Head of caudate nucleus (tissue), 42 donors: ENCODE results near the gene SLX9.

Experiments
- DNase-seq, 42 donors: peaks; one replicate each; pipeline versions ENCODE4 v3.0.0 to v3.0.0-alpha.2; 2020 to 2021; ENCODE audit warnings: mixed read lengths in 7 of 42
- intact Hi-C: fragments of 100-400 bp; cut with DNase I; formaldehyde crosslinking; loops from one replicate; pipeline ENCODE4 v1.15.0; 2022

Gene SLX9

DNA sequence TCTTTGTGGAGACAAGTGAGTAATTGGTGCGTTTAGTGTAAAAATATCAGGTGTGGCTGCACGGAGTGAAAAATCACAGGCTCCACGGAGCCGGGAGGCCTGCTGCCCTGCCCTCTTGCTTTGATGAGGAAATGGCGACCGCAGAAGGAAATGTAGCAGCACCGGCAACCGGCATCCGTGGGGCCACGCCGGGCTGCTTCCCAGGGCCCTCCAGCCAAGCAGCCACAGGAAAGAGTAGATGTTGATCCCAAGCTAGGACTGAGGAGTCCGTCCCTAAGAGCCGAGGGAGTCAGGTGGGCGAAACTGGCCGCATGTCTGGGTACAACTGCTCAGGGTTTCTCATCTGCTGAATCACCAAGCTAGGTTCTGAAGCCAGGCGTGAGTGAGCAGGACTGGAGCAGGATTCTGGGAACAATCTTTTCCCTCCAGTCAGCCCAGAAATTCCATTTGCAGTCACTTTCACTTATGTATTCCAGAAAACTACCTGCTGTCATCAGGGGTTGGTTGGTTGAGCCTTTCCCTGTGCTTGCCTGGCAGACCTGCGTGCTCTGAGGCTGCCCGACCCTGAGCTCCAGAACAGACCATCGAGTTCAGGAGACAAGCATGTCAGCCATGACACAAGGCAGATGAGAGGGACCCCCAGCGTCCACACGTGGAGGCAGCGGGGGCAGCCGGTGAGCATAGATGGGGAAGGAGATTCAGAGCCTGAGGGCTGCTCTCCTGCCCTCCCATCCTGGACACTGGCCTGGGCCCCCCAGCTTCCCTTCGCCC lies 13.3 kb upstream of the SLX9 start:
- intact Hi-C loops: loop anchor here (10.0 kb wide), 1 partner anchor 52 kb away; the partner anchor contains the start of gene PTTG1IP
- DNase-seq: no peak

DNA sequence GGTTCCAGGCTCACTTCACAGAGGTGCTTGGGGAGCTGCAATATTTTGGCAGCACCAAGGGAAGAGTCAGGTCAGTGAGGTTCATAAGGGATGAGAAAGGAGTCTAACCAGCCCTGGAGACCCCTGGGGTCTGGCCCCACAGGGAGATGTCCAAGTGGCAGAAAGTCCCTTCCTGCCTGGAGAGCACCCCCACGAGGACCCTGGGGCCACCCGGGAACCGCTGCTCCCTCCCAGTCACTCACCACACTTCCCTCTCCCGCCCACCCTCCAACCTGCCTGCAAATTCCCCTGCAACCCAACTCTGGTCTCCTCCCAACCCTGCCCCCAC lies 12.6 kb upstream of the SLX9 start:
- intact Hi-C loops: loop anchor here (10.0 kb wide), 1 partner anchor 52 kb away; the partner anchor contains the start of gene PTTG1IP
- peak in 1 of 42 donors; percentile 70 for DNase-seq

DNA sequence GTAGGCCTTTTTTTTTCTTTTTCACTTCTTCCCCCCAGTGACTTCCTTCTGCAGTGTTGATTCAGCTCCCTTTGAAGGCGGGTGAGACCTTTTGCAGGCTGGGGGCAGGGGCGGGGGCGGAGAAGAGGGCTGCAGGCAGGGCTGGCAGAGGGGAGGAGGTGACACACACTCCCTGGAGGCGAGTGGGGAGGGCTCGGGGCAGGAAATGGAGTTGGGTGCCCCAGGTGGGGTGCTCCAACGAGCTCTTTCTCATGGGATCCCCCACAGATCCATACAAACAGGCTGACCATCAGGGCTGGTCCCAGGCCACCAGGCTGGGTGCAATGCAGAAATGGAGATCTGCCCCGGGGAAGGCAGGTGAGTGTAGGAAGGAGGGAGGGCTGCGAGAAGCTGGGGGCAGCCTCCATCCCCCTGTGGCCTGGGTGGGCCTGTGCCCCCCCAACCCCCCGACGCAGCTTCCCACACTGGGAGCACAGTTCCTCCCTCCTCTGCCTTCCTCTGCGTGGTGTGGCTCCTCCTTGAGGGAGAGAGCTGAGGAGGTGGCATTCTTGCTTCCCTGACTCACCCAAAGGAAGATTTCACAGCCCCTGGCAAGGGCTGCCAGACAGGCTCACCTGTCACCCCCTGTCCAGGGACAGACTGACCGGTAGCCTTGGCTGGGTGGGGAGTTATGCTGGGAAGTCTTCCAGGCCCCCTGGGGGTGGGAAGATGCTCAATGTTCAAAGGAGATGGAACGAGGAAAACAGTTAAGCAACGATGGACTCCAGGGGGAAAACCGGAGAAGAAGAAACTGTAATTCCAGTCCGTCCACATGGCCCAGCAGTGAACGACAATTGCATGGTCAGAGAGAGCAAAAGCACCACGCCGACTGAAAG lies 12.0 kb upstream of the SLX9 start:
- DNase-seq: peak in 39 of 42 donors; percentile 44 to 90 (median 69)
- intact Hi-C loops: loop anchor here (10.0 kb wide), 1 partner anchor 53 kb away; the partner anchor contains the start of gene PTTG1IP

DNA sequence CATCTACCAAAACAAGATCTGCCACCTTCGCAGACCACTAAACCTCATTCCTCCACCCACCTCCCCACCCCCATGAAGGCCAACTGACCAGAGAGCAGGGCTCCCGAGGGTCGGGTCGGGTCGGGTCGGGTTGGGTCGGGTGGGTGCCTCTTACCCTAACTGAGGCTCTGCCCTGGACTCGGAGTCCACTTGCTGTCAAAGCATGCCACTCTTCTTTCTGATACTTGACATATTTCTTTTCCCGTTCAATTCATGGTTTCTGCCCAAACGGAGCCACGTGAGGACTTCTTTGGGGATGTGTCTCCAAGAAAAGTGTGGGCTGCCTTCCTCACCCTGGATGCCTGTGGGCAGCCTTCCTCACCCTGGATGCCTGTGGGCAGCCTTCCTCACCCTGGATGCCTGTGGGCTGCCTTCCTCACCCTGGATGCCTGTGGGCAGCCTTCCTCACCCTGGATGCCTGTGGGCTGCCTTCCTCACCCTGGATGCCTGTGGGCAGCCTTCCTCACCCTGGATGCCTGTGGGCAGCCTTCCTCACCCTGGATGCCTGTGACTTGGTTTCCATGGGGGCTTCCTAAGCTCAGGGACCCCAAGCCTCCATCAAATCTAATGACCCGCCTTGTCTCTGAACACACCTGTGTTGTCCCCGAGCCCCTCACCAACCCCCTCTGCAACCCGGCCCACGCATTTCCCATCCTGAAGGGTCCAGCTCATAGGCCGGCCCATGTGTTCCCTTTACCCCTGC lies 11.2 kb upstream of the SLX9 start:
- peak in 1 of 42 donors; percentile 54 for DNase-seq
- intact Hi-C loops: loop anchor here (10.0 kb wide), 1 partner anchor 54 kb away; the partner anchor contains the start of gene PTTG1IP

DNA sequence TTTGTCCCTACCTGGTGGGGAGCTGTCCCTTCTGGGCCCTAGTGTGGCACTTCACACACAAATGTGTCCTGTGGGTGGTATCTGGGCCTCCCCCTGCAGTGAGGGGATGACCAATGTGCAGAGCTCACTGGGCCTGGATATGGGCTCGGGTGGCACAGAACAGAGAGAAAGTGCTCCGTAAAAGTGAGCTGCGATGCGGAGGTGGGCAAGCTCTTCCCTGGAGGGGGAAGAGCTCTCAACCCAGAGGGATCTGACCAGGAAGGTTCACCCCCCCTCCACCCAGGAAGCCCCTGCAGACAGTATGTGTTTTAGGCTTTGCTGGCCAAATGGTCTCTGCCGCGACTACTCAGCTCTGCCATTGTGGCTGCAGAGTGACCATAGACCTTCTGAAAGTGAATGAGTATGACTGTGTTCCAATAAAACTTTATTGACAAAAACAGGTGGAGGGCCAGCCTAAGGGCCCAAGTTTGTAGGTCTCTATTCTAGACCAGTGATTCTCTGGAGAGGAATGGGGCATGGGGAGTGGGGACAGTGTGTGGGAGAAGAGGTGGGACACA lies 10.5 kb upstream of the SLX9 start:
- DNase-seq: no peak
- intact Hi-C loops: loop anchor here (10.0 kb wide), 1 partner anchor 55 kb away; the partner anchor contains the start of gene PTTG1IP

DNA sequence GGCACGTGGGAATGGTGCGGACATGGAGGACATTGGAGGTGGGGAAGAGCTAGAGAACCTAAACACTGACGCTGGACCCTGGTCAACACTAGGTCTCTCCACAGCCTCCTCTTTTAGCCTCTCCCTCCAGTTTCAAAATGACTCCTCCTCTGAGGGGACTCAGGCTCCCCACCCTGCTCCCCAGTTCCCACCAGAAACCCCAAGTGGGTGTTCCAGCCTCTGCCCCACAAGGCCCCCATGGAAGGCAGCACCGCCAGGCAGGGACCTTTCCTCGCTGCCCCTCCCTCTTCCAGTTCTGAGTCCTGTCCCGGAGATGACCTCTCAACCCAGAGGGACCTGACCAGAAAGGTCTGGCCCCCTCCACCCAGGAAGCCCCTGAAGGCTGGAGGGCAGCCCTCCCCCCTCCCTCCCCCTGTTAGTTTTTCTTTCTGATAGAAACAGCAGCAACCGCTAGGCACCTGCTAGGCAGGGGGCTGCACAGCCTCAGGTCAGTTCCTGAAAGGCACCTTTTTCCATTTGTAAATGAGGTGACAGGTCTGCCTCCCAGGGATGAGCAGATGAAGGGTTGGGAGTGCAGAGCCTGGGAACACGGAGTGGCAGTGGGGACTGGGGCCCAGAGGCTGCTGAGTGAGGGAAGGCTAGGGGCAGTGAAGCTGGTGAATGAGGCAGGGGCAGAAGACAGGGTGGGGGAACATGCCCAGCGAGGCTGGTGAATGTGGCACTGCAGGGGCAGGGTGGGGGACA lies 9.9 kb upstream of the SLX9 start:
- intact Hi-C loops: loop anchor here (10.0 kb wide), 2 partner anchors 55 to 125 kb away; partner anchors contain the start of genes PTTG1IP and UBE2G2
- no peak for DNase-seq

DNA sequence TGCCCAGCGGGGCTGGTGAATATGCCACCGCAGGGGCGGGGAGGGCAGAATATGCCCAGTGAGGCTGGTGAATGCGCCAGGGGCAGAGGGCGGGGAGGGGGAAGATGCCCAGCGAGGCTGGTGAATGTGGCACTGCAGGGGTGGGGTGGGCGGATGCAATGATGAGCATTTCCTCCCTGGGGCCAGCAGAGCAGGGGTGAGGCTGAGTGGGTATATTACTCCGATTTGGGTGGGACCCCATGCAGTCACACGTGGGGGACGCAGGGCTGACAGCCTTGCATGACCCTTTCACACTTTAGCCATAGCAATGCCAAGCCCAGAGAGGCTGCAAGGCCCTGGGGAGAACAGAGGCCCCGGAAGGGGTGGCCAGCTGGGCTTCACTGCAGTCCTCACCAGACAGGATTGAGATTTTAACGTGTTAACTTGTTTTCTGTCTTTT lies 9.3 kb upstream of the SLX9 start:
- intact Hi-C loops: loop anchor here (10.0 kb wide), 1 partner anchor 126 kb away; the partner anchor contains the start of gene UBE2G2
- DNase-seq: no peak

DNA sequence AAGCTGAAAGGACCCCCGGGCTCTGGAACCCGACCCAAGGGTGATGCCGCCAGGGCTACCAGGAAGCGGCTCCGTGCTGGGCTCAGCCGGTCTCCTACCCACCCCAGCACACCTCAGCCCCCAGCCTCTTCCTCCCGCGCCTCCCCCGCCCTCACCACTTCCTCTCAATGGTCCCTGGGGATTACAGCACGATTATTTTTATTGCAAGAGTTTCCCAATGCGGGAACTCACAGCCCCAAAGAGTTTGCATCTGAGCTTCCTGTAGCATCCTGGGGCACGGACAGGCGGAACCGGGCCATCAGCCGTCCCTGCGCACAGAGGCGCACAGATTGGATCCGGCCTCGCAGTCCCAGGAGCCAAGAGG lies 8.7 kb upstream of the SLX9 start:
- DNase-seq: peak in 4 of 42 donors; percentile 27 to 52 (median 37)

DNA sequence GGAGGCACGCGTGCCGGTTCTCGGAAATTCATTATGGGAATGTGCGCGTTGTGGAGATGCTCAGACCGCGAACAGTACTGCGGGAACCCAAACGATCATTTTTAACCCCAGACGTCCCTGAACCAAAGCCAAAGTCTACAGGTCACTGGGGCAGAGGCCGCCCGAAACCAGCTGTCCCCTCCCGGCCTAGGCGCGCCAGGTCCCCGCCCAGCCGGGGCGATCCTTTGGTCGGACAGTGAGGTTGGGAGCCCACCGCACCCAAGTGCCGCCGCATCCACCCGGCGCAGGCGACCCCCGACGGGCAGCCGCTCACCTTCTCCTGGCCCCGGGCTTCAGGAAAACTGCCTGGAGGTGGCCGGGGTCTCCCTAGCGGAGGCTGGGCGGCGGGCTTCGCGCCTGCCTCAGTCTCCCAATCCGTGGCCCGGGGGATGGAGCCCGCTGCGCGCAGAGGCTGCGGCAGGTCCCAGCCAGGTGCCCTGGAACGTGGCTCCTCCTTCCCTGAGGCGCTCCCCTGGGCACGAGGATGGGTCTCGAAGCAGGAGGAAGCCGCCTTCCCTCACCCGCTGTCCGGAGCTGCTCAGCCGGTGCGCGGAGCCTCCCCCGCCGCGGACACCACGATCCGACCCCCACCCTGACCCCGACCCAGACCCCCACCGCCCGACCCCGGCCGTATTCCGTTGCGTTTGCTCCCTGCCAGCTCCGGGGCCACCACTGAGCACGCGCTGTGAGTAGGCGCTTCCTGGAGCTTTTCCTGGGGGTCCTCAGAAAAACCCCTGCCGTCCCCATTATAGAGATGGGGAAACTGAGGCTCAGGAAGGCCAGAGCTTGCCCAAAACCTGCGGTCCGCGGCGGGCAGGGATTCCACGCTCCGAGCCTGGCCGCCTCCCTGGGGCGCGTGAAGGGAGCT lies 8.1 kb upstream of the SLX9 start:
- intact Hi-C loops: loop anchor here (10.0 kb wide), 1 partner anchor 127 kb away; the partner anchor contains the start of gene UBE2G2
- peak in 10 of 42 donors; percentile 38 to 67 (median 58) for DNase-seq

More for the DNA sequence above, 8.7 kb upstream of the SLX9 start:
- intact Hi-C loops: loop anchor here (10.0 kb wide), 1 partner anchor 126 kb away; the partner anchor contains the start of gene UBE2G2

DNA sequence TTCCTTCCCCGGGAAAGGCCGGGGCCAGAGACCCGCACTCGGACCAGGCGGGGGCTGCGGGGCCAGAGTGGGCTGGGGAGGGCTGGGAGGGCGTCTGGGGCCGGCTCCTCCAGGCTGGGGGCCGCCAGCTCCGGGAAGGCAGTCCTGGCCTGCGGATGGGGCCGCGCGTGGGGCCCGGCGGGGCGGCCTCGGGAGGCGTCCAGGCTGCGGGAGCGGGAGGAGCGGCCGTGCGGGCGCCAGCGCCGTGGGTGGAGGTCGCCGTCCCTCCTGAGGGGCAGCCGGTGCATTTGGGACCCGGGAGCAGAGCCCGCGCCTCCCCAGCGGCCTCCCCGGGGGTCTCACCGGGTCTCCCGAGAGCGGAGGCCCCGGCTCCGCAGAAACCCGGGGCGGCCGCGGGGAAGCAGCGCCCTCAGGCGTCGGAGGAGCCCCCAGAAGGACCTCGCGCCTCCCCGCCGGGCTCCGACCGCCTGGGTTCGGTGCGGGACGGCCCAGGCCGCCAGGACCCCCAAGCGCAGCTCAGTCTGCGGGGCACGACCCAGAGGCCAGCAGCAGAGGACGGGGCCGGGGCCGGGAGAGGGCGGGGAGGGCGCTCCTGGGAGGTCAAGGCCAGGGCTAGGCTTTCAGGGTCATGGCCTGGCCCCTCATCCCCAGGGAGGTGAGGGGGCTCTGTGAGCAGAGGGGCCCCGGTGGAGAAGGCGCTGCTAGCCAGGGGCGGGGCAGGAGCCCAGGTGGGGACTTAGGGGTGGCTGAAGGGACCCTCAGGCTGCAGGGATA lies 7.2 kb upstream of the SLX9 start:
- intact Hi-C loops: loop anchor here (10.0 kb wide), 1 partner anchor 128 kb away; the partner anchor contains the start of gene UBE2G2
- peak in 32 of 42 donors; percentile 33 to 79 (median 63) for DNase-seq

DNA sequence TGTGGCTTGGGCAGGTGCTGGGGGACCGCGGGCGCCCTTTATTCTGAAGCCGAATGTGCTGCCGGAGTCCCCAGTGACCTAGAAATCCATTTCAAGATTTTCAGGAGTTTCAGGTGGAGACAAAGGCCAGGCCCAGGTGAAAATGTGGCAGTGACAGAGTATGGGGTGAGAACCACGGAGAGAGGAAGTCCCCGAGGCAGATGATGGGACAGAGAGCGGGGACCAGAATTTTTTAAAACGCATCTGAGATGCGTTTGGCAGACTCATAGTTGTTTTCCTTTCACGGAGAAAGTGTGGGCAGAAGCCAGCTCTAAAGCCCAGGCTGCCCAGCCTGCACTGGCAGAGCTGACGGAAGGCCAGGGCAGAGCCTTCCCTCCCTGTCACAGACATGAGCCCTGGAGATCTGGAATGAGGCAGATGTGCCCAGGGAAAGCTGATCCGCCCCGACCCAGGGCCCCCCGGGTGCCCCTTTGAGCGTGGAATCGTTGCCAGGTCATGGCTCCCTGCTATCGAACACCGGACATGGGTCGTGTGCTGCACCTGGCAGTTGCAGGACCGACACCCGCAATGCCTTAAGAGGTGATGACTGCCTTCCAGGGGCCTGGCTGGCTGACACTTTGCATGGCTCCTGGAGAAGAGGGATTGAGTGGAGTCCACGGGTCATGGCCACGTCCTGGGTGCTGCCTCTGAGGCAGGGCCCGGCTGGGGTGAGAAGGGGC lies 6.5 kb upstream of the SLX9 start:
- no peak for DNase-seq
- intact Hi-C loops: loop anchor here (10.0 kb wide), 1 partner anchor 129 kb away; the partner anchor contains the start of gene UBE2G2

DNA sequence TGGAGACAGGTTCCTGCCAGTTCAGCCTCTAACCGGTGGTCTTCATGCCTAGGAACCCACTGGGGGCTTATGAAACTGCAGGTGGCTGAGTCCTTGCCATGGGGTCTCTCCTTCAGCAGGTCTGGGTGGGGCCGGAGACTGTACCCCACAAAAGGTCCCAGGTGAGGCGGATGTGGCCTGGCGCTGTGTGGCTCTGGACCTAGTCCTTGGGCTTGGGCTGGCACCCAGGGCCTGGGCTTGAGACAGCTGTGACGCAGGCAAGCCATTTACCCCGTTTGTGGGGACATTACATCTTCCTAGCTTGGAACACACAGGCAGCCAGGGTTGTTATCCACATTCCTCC lies 5.9 kb upstream of the SLX9 start:
- intact Hi-C loops: loop anchor here (10.0 kb wide), 1 partner anchor 129 kb away; the partner anchor contains the start of gene UBE2G2
- DNase-seq: peak in 1 of 42 donors; percentile 14

DNA sequence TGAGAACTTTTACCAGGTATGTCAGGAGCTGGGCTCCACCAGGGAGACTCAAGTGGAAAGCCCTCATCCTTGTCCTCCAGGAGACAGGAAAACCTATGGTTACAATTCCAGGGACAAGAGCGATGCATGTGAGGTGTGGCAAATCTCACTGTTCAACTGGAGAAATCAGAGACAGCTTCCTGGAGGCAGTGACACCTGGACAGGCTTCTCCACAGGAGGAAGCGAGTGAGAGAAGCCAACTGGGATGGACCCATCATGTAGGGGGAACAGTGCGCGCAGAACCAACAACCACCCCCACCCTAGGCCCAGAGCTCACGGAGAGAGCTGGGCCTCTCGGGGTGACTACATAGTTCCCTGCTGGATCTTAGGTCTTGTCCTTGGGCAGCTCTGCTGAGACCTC lies 5.6 kb upstream of the SLX9 start:
- no peak for DNase-seq
- intact Hi-C loops: loop anchor here (10.0 kb wide), 1 partner anchor 129 kb away; the partner anchor contains the start of gene UBE2G2

DNA sequence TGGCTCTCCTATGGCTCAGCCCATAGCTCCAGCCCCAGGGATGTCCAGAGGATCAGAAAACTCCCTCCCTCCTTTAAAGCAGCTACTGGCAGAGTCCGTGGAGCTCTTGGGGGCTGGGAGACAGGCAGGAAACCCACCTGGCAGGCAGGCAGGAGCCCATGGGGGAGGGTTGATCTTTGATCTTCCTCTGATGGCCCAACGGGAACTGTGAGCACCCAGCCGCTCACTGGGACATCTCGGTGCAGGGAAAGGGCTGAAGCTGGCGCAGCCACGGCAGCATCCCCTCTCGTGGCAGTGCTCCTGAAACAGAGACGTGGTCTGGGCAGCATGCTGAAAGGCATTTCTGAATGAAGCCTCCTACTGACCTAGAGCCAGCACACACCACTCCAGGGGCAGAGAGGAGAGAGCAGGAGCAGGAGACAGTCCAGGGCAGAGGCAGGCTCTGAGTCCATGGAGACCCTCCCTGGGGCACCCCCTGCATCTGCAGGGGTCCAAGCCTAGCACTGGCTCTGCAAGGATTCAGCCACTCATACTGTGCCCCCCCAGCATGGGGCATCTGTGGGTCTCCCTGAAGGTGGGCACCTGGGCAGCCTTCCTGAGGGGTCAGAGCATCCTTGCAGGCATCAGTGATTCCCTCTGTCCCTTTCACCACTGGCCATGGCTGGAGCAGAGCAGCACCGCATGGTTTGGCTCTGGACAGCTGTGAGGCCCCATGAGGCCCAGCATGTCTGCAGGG lies 4.9 kb upstream of the SLX9 start:
- DNase-seq: no peak
- intact Hi-C loops: loop anchor here (10.0 kb wide), 1 partner anchor 130 kb away; the partner anchor contains the start of gene UBE2G2
